ENCODE measurements around the gene DLX4.

GRCh38 chr17:49924589-49924988 lies 44.4 kb upstream of the DLX4 start:
- TF ChIP-seq CTCF (IDR thresholded peaks at IDR 0.05) (no peak), EP300 (IDR thresholded peaks at IDR 0.05; ENCODE audit: low read depth) (no peak)

Data from transverse colon (tissue), 3 donors.